GM19043 (cell line): Measurements from ENCODE around the gene RADIL.

Experiments used
- ATAC-seq: cut with Tn5 transposase; IDR thresholded peaks from one replicate; pipeline ENCODE4 v1.9.1; 2021; ENCODE audit warnings: low read depth; ENCODE audit not compliant: unreplicated experiment

The RADIL gene

DNA sequence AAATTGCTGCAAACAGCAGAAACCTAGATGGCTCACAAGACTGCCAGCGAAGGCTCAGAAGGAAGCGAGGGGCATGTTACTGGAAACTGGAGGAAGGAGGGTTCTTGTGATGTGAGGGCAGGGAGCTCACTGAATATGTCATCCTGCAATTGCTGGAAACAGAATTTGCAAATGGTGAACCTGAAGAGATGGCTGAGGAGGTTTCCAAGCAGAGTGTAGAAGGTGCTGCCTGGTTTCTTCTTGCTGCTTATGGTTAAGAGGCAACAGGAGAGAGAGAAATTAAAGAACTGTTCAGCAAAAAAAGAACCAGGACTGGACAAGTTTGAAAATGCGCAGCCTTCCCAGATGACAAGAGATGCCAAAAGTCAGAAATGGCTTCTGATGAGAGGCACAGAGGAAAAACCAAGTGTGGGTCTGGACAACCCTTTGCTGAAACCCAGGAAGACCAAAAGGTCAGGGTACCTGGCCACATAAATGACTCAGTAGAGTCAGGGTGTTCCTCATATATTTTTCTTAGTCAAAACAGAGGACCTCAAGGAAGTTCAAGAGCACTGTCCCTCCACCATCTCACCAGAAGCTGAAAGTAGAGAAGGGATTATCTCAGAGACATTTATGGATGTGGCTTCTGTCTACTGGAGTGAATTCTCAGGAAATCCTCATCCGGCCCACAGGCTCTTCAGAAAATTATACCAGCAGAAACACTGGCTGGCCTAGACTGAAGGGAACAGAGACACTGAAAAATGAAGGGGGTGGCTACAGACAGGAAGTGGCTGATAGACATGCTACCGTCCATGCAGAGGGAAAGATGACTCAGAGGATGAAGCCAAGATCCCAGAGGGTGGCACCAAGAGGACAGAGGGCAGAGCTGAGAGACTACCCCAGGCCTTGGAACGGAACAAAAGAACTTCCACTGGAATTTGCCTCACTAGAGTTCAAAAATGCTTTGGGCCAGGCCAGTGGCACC is 31.8 kb downstream of the RADIL start:
- no peak for ATAC-seq

DNA sequence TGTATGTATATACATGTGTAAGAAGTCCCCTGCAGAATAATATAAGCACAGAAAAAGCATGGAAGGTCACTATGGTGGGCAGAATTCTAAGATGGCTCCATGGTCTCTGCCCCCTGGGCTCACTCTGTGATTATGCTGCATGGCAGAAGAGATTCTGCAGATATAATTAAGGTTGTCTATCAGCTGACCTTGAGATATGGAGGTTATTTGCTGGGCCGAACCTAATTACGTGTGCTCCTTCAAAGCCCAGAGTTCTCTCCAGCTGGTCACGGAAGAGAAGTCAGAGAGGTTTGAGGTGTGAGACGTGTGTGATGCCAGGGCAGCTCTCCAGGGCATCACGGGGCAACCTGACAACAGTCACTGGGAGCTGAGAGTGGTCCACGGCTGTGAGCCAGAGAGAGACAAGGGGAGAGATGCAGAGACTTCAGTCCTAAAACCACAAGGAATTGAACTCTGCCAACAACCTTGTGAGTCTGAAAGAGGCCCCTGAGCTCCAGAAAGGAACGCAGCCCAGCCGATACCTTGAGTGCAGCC is 33.2 kb downstream of the RADIL start:
- no peak for ATAC-seq

DNA sequence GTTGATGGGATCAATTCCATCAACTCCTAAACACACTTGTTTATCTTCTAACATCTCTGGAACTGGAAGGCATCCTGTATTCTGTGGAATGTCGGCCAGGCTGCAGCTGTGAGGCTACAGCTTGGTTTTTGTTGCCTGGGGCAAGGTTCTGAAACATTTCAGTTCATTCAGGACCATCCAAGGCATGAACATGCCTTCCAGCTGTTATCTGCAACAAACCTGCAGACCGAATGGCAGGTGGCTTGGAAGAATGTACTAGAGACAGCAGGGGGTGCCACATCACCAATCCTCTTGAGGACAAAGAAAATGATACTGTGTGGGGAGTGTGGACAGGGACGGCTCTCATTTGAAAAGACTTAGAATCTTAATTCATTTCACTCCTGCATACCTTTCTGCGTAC is 34.1 kb downstream of the RADIL start:
- no peak for ATAC-seq

DNA sequence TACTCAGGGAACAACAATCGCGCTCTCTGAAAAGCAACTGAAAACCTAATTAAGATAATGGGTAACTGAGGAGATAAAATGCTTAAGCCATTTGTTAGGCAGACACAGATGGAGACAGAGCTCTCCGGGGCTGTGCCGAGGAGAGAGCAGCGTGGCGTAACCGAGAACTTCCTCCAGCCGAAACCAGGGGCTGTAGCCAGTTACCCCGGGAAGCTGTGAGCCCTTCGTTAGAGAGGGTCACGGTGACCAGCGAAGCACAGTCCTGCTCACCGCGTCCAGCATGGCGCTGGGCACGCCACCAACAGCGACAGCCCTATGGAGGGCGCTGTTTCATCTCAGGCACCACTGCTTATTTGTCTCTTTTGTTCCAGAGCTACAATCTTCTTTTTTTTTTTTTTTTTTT is 37.8 kb downstream of the RADIL start:
- no peak for ATAC-seq

DNA sequence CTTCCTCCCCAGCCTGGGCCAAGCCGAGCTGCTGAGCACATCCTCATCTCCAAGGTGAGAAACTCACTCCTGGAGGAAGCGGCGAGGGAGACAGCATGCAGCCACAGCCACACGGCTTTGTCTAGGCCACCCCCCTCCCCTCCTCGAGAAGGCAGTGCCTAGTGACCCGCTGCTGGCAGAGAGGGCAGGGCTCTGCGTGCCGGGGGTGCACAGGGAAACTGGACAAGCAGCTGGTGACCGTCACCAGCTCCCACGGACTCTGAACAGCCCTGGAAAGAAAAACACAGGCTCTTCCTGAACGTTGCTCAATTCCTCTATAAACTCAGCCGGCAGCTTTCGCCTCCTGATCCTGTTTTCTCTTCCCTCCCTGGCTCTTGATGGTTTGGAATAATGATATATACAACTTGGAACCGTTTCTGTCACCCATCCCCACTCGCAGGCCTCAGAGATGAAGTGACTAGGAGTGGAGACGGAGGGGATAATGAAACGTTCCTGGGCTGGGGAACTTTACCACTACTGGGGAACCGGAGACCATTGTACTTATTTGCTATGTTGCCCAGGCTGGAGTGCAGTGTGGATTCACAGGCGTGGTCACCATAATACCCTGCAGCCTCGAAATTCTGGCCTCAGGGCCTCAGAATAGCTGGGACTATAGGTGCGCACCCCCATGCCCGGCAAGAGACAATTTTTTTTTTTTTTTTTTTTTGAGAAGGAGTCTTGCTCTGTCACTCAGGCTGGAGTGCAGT is 41.0 kb downstream of the RADIL start:
- ATAC-seq, result no peak

DNA sequence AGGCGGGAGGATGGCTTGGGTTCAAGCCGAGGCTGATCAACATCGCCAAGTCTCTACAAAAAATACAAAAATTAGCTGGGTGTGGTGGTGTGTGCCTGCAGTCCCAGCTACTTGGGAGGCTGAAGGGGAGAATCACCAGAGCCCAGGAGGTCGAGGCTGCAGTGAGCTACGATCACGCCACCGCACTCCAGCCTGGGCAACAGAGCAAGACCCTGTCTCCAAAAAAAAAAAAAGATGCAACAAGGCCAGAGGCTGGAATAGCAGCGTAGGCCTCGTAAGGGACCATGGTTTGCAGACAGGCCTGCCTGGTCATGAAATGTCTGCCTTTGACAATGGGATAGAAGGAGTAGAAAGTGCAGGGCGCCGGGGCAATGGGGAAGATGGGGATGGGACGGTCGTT is 41.7 kb downstream of the RADIL start:
- ATAC-seq, result no peak

DNA sequence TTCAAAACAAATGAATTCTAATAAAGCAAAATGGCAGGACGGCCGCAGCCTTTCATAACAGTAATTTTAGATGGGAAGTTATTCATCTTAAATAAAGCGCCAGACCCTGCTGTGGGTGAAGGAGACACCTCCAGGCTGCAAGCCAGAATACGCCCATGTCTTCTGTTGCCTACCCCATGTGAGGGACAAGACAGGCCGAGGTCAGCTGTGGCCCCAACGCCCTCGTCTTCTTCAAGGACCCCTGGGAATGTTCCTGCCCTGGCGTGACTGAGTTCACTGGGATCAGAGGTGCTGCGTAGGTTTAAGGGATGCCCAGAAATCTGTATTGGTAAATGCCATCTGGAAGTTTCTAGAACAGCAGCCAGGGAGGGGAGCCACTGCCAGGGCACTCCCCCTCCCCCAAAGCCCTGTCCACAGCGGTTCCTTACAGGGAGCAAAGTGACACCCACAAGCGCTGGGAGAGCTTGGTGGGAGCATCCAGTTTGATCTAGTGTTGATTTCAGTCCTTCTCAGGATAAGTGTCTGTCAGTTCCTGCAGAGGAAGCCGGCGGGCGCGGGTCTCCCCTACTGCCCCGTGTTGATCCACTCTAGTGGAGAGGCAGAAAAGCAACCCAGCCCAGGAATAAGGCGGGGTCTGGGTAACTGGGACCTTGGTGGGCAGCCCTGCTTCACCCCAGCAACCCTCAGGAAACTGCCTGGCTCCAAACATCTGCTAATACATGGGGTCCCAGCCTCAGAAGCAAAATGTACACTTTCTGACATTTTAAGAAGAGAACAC is 42.3 kb downstream of the RADIL start:
- ATAC-seq, result no peak

DNA sequence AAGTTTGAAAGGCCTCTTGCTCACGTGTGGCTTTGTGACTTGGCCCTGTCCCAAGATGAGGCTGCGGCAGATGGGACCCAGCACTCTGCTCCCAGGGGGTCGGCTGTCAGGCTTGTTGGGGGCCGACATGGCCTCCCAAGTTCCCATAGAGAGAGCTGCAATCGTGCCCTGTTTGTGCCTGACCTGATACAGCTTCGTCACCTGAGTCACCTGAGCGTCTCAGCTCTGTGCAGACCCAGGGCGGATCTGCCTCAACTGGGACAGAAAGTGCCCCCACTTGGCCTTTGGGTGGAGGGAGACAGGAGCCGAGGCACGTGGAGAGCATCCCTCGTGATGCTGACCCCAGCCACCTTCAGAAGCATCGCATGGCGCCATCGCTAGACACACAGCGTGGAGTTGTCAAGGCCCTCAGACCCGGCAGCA is 43.4 kb downstream of the RADIL start:
- no peak for ATAC-seq

DNA sequence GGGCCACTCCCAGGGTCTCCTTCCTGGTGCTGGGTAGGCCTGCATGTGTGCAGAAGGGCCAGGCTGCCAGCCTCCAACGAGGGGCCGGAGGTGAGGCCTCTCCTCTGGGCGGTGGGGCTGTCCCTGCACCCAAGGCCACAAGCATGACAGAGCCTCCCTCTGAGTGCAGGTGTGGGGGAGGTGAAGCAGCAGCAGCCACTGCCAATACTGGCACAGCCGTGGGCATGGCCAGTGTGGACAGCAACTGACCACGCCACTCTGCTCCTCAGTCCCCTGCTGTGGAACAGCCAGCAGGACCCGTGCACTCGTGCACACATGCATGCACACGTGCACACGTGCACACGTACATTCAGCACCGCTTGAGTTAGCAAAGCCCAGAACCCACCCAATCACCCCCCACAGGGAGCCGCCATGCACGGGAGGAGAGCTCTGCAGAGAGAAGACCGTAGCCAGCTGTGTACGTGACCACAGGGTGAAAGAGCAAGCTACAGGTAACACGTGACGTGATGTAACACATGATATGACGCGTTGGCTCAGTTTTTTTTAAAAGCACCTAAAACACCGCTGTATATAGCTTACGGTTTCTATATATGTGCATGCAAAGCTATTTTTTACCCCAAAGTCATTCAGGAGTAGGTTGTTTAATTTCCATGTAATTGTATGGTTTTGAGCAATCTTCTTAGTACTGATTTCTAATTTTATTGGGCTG is 44.7 kb downstream of the RADIL start:
- ATAC-seq, result no peak

DNA sequence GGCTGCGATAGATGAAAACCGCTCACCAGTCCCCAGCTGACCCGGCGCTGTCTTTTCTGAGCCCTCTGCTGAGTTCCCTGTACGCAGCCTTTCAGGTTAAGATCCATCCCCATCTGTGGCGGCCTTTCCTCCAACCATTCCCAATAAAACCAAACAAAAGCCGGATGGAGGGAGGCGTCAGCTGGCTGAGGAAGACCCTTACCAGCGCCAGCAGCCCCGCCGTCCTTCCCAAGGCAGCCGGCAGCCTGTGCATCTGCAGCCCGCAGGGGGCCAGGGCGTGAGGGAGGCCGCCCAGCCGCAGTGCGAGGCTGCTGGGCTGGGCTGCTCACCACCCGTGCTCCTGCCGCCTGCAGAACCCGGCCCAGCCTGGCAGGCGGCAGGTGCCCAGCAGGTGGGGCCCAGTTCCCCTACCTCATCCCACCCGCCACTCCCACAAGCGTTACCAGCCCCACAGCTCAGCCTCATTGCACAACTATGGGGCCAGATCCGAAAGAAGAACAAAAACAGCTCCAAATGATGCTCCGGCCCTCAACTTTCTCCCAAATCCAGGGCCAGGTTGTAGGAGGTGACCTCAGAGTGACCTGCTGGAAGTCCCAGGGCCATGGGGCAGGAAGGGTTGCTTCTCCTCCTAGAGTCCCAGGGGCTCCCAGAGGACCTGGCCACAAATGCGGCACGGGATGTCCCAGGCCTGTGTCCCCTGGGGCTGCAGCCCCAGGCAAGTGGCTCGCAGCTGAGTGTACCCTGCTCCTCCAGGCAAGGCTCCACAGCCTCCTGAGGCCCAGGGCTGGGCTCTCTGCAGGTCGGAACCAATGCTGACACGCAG is 45.5 kb downstream of the RADIL start:
- ATAC-seq, result no peak

DNA sequence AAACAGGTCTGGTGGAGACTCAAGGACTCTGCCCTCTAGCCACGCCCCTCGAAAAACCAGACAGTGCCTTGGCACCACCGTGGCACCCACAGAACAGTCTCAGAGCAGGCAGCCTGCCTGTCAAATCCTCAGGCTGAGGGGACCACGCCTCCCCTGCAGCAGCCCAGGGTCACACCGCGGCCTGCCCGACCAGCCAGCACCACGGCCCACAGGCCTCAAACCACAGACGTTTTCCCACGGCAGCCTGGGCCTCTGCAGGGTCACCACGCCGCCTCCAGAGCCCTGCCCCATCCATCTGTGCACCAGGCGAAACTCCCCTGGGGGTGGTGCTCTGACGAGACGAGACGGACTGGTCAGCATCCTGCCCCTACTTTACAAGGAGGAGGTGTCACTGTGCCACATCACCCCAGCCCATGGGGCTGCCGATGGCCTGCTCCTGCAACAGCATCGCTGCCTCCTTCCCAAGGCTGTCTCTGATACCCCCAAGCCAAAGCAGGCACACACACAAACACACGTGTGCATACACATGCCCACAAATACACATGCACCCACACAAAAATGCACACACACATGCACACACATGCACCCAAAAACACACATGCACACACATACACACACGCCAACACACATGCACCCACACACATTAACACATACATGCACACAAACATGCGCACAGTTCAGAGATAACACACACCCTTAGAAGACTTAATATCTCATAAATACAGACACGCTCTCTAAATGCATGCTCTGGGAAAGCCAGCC is 46.3 kb downstream of the RADIL start:
- no peak for ATAC-seq

DNA sequence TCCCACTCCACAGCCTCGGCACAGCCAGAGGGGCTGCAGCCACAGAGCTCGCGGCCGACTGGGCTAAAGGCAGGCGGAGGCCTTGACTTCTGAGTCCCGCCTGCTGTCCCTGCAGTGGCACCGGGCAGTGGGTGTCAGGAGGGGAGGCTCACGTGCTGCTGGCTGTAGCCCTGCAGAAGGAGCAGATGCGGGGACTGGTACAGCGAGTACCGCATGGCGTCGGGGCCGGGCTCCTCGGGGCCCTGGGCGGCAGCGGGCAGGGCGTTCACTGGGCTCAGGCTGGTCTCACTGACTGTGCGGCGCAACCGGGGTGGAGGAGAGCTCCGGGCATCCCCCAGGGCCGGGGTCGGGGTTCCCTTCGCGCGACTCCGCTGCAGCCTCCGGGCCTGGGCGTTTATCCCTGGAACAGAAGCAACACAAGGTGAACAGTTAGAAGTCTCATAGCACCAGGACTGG is 47.3 kb downstream of the RADIL start:
- ATAC-seq, result no peak

DNA sequence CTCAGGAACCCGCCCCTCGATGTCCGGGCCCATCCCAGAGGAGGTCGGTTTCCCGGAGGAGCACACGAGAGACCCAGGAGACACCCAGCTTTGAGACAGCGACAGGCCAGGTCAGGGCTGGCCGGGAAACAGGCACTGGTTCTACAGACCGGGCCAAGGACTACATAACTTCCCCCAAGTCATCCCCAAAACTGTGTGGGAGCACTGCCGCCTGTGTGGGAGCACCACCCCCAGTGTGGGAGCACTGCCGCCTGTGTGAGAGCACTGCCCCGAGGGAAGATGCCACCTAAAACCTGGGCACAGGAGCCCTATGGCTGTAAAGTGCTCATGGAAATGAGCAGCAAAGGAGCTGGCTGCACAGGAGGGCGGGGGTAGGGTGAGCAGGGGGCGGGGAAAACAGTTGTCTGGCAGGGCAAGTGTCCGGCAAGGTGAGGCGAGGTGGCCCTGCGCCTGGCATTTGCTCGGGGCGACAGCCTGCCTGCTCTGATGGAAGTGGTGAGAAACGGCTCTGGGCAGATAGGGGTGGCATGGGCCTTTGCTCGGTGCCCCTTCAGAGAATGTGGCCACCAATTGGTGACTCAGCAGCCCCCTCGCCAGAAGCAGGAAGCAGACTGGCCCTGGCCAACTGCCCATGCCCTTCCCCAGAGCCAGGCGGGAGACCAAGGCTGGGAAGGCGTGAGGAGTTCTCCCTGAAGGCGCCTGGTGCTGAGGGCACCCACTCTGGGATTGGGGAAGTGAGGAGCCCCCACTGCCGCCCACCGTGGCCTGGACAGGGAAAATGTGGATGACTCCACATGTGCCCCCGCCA is 47.9 kb downstream of the RADIL start:
- no peak for ATAC-seq

DNA sequence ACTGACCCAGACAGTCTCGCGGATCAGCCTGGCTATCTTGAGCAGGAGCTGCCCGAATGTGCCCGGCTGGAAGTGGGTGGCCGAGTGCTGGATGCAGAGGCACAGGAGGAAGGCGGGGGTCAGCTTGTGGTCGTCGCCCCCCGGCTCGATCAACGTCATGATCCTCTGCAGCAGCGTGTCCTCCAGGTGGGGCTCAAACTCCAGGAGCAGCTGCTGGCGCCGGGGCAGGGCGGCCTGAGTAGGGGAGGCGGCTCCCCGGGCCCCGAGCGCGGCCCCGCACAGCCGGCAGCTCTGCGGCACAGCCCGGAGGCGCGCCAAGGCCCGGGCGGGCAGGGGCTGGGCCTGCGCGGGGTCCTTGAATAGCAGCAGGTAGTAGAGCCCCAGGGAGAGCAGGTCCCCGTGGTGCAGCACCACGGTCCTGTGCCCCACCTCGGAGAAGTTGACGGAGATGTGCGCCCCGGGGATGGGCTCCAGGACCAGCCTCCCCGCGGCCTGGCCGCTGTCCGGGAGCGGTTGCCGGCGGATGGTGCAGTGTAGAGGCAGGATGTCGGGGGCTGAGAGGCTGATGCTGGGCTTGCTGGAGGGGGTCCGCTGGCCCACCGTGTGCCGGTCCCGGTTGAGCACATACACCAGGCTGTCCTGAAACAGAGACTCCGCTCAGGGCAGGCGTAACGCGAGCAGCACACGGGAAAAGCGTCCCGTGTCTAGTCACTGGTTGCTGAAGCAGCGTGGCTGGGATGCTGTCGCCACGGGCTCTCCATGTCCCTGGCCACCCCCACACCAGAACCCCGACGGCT is 48.7 kb downstream of the RADIL start:
- no peak for ATAC-seq

DNA sequence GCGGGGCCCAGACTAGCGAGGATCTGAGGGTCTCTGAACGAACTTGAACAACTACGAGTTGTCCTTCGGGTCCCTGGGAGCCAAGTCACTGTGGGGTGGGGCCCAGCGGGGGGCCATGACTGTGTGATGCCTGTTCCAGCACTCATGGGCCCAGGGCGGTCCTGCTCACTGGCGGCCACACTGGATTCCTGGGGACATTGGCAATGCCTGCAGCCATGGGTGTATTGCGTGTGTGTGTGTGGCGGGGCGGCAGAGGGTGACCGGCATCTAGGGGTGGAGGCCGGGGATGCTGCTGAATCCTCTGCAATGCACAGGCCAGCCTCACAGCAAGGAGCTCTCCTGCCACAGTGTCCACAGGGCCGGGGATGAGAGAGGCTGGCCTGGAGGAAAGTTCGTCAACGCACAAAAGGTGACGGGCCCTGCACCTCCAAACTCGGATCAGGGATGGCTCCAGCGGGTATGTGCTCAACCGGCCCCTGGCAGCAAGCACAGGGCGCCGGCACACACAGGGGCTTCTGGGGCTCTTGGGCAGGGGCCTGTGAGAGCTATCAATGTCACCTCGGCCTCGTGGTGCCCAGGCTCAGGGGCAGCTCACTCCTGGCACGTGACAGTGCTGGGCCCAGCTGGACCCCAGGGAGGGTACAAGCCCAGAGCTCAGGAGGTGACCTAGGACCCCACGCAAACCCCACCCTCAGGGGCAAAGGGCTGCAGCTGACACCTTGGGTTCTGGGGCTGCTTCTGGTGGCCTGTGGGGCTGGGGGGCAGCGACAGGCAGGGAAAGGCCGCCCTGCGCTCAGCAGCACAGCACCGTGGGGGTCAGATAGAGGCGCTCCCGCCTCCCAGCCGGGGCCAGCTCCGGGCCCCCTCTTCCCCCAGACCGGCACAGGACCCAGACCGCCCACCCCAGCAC is 49.6 kb downstream of the RADIL start:
- no peak for ATAC-seq

DNA sequence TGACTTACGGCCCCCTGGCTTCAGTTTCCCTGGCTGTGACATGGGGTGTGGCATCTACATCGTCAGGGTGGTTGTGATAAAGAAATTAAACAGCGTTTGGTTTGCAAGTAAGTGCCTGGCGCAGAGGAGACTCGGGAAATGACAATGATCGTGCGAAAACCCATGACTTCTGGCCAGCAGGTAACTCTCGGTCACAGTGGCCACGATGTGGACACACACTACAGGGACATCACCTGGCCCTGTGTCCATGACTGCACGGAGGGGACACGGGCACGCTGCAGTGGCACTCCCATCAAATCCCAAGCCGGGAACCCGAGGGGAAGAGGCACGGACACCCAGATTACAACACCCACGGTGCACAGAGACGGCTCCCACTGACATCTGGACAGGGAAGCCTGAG is 50.3 kb downstream of the RADIL start:
- no peak for ATAC-seq
